ENCODE results near the gene ACOX3. TPM values are rescaled to one million over a fixed set of nuclear protein-coding genes. Genes with fewer than 3 reads are reported as not detected.

Gene ACOX3
- polyA plus RNA-seq, 2 donors: 31.8 to 36.1 TPM

GRCh38 chr4:8475751-8476575 is 35.4 kb upstream of the ACOX3 start:
- Histone ChIP-seq H3K27me3 (ENCODE audit: control insufficient read depth in 1 of 2, insufficient read depth in 2 of 2, low read length in 2 of 2) (no peaks in the 10 kb centered on the region), H3K27ac (ENCODE audit: low read depth in 2 of 2, low read length in 1 of 2) (no peak overlapping the region), H3K36me3 (ENCODE audit: control insufficient read depth in 2 of 2, insufficient read depth in 2 of 2, low read length in 1 of 2) (peaks cover 5 to 44% of the 10 kb centered on the region in 2 donors), H3K4me1 (ENCODE audit: control insufficient read depth in 2 of 2, insufficient read depth in 2 of 2, low read length in 1 of 2) (peaks cover 0 to 5% of the 10 kb centered on the region in 2 donors), H3K9me3 (ENCODE audit: control insufficient read depth in 2 of 2, insufficient read depth in 1 of 2, low read depth in 1 of 2, low read length in 1 of 2) (no peaks in the 10 kb centered on the region), H3K4me3 (ENCODE audit: low read depth in 1 of 2, low read length in 2 of 2) (no peak overlapping the region)
- WGBS, 2 donors: 92% methylated on average over 29 of the region's 29 CpGs

GRCh38 chr4:8474856-8475255 is 34.3 kb upstream of the ACOX3 start:
- Histone ChIP-seq H3K4me3 (ENCODE audit: low read depth in 1 of 2, low read length in 2 of 2) (no peak overlapping the region), H3K36me3 (ENCODE audit: control insufficient read depth in 2 of 2, insufficient read depth in 2 of 2, low read length in 1 of 2) (peaks cover 5 to 47% of the 10 kb centered on the region in 2 donors), H3K4me1 (ENCODE audit: control insufficient read depth in 2 of 2, insufficient read depth in 2 of 2, low read length in 1 of 2) (peaks cover 0 to 5% of the 10 kb centered on the region in 2 donors), H3K27ac (ENCODE audit: low read depth in 2 of 2, low read length in 1 of 2) (no peak overlapping the region), H3K9me3 (ENCODE audit: control insufficient read depth in 2 of 2, insufficient read depth in 1 of 2, low read depth in 1 of 2, low read length in 1 of 2) (no peaks in the 10 kb centered on the region), H3K27me3 (ENCODE audit: control insufficient read depth in 1 of 2, insufficient read depth in 2 of 2, low read length in 2 of 2) (no peaks in the 10 kb centered on the region)
- WGBS, 2 donors: 95 to 97% methylated on average over 13 of the region's 13 CpGs

- Histone ChIP-seq H3K27ac (ENCODE audit: low read depth in 2 of 2, low read length in 1 of 2) (no peak overlapping the region), H3K4me1 (ENCODE audit: control insufficient read depth in 2 of 2, insufficient read depth in 2 of 2, low read length in 1 of 2) (peaks cover 0 to 5% of the 10 kb centered on the region in 2 donors), H3K27me3 (ENCODE audit: control insufficient read depth in 1 of 2, insufficient read depth in 2 of 2, low read length in 2 of 2) (no peaks in the 10 kb centered on the region), H3K9me3 (ENCODE audit: control insufficient read depth in 2 of 2, insufficient read depth in 1 of 2, low read depth in 1 of 2, low read length in 1 of 2) (no peaks in the 10 kb centered on the region), H3K36me3 (ENCODE audit: control insufficient read depth in 2 of 2, insufficient read depth in 2 of 2, low read length in 1 of 2) (peaks cover 5 to 52% of the 10 kb centered on the region in 2 donors), H3K4me3 (ENCODE audit: low read depth in 1 of 2, low read length in 2 of 2) (no peak overlapping the region)
- 71 to 84% methylated on average over 20 of the region's 20 CpGs for WGBS, 2 donors
These were observed 33.5 kb upstream of the ACOX3 start for GRCh38 chr4:8473920-8474590.

GRCh38 chr4:8473198-8473919 is 32.8 kb upstream of the ACOX3 start:
- H3K9me3 ChIP-seq (ENCODE audit: control insufficient read depth in 2 of 2, insufficient read depth in 1 of 2, low read depth in 1 of 2, low read length in 1 of 2): no peaks in the 10 kb centered on the region
- peaks cover 0 to 5% of the 10 kb centered on the region in 2 donors for H3K4me1 ChIP-seq (ENCODE audit: control insufficient read depth in 2 of 2, insufficient read depth in 2 of 2, low read length in 1 of 2)
- 81 to 83% methylated on average over 23 of the region's 23 CpGs for WGBS, 2 donors
- H3K4me3 ChIP-seq (ENCODE audit: low read depth in 1 of 2, low read length in 2 of 2): no peak overlapping the region
- peaks cover 5 to 49% of the 10 kb centered on the region in 2 donors for H3K36me3 ChIP-seq (ENCODE audit: control insufficient read depth in 2 of 2, insufficient read depth in 2 of 2, low read length in 1 of 2)
- no peaks in the 10 kb centered on the region for H3K27me3 ChIP-seq (ENCODE audit: control insufficient read depth in 1 of 2, insufficient read depth in 2 of 2, low read length in 2 of 2)
- H3K27ac ChIP-seq (ENCODE audit: low read depth in 2 of 2, low read length in 1 of 2): peak overlapping the region; percentile 11 to 42

- H3K27me3 ChIP-seq (ENCODE audit: control insufficient read depth in 1 of 2, insufficient read depth in 2 of 2, low read length in 2 of 2): no peaks in the 10 kb centered on the region
- peaks cover 5 to 53% of the 10 kb centered on the region in 2 donors for H3K36me3 ChIP-seq (ENCODE audit: control insufficient read depth in 2 of 2, insufficient read depth in 2 of 2, low read length in 1 of 2)
- H3K27ac ChIP-seq (ENCODE audit: low read depth in 2 of 2, low read length in 1 of 2): peak overlapping the region; percentile 42 to 61
These were observed 32.2 kb upstream of the ACOX3 start for GRCh38 chr4:8472689-8473197.

GRCh38 chr4:8472158-8472688 is 31.7 kb upstream of the ACOX3 start:
- 77 to 78% methylated on average over 8 of the region's 8 CpGs for WGBS, 2 donors
- peaks cover 0 to 5% of the 10 kb centered on the region in 2 donors for H3K4me1 ChIP-seq (ENCODE audit: control insufficient read depth in 2 of 2, insufficient read depth in 2 of 2, low read length in 1 of 2)
- no peaks in the 10 kb centered on the region for H3K27me3 ChIP-seq (ENCODE audit: control insufficient read depth in 1 of 2, insufficient read depth in 2 of 2, low read length in 2 of 2)
- H3K27ac ChIP-seq (ENCODE audit: low read depth in 2 of 2, low read length in 1 of 2): peak overlapping the region in 1 of 2 donors; percentile 61
- H3K36me3 ChIP-seq (ENCODE audit: control insufficient read depth in 2 of 2, insufficient read depth in 2 of 2, low read length in 1 of 2): peaks cover 5 to 49% of the 10 kb centered on the region in 2 donors
- H3K4me3 ChIP-seq (ENCODE audit: low read depth in 1 of 2, low read length in 2 of 2): no peak overlapping the region
- no peaks in the 10 kb centered on the region for H3K9me3 ChIP-seq (ENCODE audit: control insufficient read depth in 2 of 2, insufficient read depth in 1 of 2, low read depth in 1 of 2, low read length in 1 of 2)

More at GRCh38 chr4:8472689-8473197, 32.2 kb upstream of the ACOX3 start:
- 69 to 72% methylated on average over 7 of the region's 7 CpGs for WGBS, 2 donors
- H3K4me1 ChIP-seq (ENCODE audit: control insufficient read depth in 2 of 2, insufficient read depth in 2 of 2, low read length in 1 of 2): peaks cover 0 to 5% of the 10 kb centered on the region in 2 donors
- H3K4me3 ChIP-seq (ENCODE audit: low read depth in 1 of 2, low read length in 2 of 2): no peak overlapping the region
- no peaks in the 10 kb centered on the region for H3K9me3 ChIP-seq (ENCODE audit: control insufficient read depth in 2 of 2, insufficient read depth in 1 of 2, low read depth in 1 of 2, low read length in 1 of 2)

- 80 to 83% methylated on average over 24 of the region's 24 CpGs for WGBS, 2 donors
- peaks cover 0 to 5% of the 10 kb centered on the region in 2 donors for H3K4me1 ChIP-seq (ENCODE audit: control insufficient read depth in 2 of 2, insufficient read depth in 2 of 2, low read length in 1 of 2)
- peaks cover 7 to 54% of the 10 kb centered on the region in 2 donors for H3K36me3 ChIP-seq (ENCODE audit: control insufficient read depth in 2 of 2, insufficient read depth in 2 of 2, low read length in 1 of 2)
- H3K27me3 ChIP-seq (ENCODE audit: control insufficient read depth in 1 of 2, insufficient read depth in 2 of 2, low read length in 2 of 2): no peaks in the 10 kb centered on the region
- no peak overlapping the region for H3K4me3 ChIP-seq (ENCODE audit: low read depth in 1 of 2, low read length in 2 of 2)
- H3K27ac ChIP-seq (ENCODE audit: low read depth in 2 of 2, low read length in 1 of 2): no peak overlapping the region
- H3K9me3 ChIP-seq (ENCODE audit: control insufficient read depth in 2 of 2, insufficient read depth in 1 of 2, low read depth in 1 of 2, low read length in 1 of 2): no peaks in the 10 kb centered on the region
These were observed 30.8 kb upstream of the ACOX3 start for GRCh38 chr4:8471211-8471875.

GRCh38 chr4:8470451-8471024 is 30.0 kb upstream of the ACOX3 start:
- Histone ChIP-seq H3K27me3 (ENCODE audit: control insufficient read depth in 1 of 2, insufficient read depth in 2 of 2, low read length in 2 of 2) (no peaks in the 10 kb centered on the region), H3K4me3 (ENCODE audit: low read depth in 1 of 2, low read length in 2 of 2) (no peak overlapping the region), H3K9me3 (ENCODE audit: control insufficient read depth in 2 of 2, insufficient read depth in 1 of 2, low read depth in 1 of 2, low read length in 1 of 2) (no peaks in the 10 kb centered on the region), H3K36me3 (ENCODE audit: control insufficient read depth in 2 of 2, insufficient read depth in 2 of 2, low read length in 1 of 2) (peaks cover 10 to 52% of the 10 kb centered on the region in 2 donors), H3K4me1 (ENCODE audit: control insufficient read depth in 2 of 2, insufficient read depth in 2 of 2, low read length in 1 of 2) (peaks cover 2 to 5% of the 10 kb centered on the region in 2 donors), H3K27ac (ENCODE audit: low read depth in 2 of 2, low read length in 1 of 2) (no peak overlapping the region)
- 95 to 98% methylated on average over 14 of the region's 14 CpGs for WGBS, 2 donors
